ENCODE results near the gene PIGH.

- no peak for TF ChIP-seq CTCF (IDR thresholded peaks at IDR 0.05)
- TF ChIP-seq POLR2A (IDR thresholded peaks at IDR 0.05): no peak
- no peak for TF ChIP-seq POLR2AphosphoS5 (IDR thresholded peaks at IDR 0.05)
- no peak for TF ChIP-seq EP300 (IDR thresholded peaks at IDR 0.05)
Measured at GRCh38 chr14:67555518-67556090, 44.5 kb downstream of the PIGH start.
